ENCODE measurements around the gene TMEM212.
"Not testable (repeated sequence)": the region's sequence is repeated elsewhere in the genome, so short reads cannot be mapped to it uniquely, and the experiment has no call there.

The TMEM212 gene

DNA sequence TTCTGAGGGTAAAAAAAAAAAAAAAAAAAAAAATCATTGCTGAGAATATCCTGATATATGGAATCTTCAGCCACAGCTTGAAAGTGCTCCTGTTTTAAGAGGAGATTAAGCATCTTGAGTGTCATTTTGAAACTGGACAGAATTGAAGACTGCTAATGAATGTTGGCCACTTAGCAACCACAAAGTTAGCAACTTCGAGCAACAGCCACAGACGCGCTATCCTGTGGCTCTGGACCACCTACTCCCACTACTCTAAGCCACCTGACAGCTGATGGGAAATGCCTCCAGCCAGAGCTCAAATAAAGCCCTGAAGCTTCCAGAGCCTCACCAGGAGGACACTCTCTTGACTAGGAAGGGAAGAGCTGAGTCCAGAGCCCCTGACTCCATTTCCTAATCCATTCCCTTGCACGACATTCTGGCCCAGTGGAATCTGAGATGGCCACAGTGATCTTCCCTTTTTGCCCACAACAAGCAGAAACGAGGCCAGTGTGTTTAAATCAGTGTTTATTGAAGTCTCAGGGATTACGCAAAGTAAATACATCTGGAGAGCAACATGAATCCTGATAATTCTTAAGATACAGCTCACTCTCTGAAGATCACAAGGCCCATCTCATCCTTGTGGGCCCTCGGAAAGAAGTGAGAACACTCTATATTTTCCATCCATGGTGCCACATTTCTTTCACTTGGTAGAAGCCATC, 58.6 kb downstream of the TMEM212 start:
- Histone ChIP-seq H3K9ac (ENCODE audit: low read depth in 1 of 2, low read length in 2 of 2) (no peak overlapping the region), H3K36me3 (ENCODE audit: control insufficient read depth in 2 of 2, insufficient read depth in 2 of 2, low read length in 2 of 2) (no peaks in the 10 kb centered on the region), H3K27me3 (ENCODE audit: control insufficient read depth in 2 of 2, insufficient read depth in 2 of 2, low read length in 2 of 2) (no peaks in the 10 kb centered on the region), H3K9me3 (ENCODE audit: control insufficient read depth in 2 of 2, low read length in 2 of 2) (no peaks in the 10 kb centered on the region), H3K27ac (ENCODE audit: low read depth in 2 of 2, low read length in 2 of 2) (no peak overlapping the region), H3K4me1 (ENCODE audit: control insufficient read depth in 2 of 2, insufficient read depth in 2 of 2, low read length in 2 of 2) (no peaks in the 10 kb centered on the region), H3K4me3 (ENCODE audit: low read length in 2 of 2) (no peak overlapping the region)

- Histone ChIP-seq H3K9ac (ENCODE audit: low read depth in 1 of 2, low read length in 2 of 2) (no peak overlapping the region), H3K4me1 (ENCODE audit: control insufficient read depth in 2 of 2, insufficient read depth in 2 of 2, low read length in 2 of 2) (no peaks in the 10 kb centered on the region), H3K27ac (ENCODE audit: low read depth in 2 of 2, low read length in 2 of 2) (no peak overlapping the region), H3K4me3 (ENCODE audit: low read length in 2 of 2) (no peak overlapping the region), H3K27me3 (ENCODE audit: control insufficient read depth in 2 of 2, insufficient read depth in 2 of 2, low read length in 2 of 2) (no peaks in the 10 kb centered on the region), H3K9me3 (ENCODE audit: control insufficient read depth in 2 of 2, low read length in 2 of 2) (no peaks in the 10 kb centered on the region), H3K36me3 (ENCODE audit: control insufficient read depth in 2 of 2, insufficient read depth in 2 of 2, low read length in 2 of 2) (no peaks in the 10 kb centered on the region)
Observed at GRCh38 chr3:171904829-171905228, 61.7 kb downstream of the TMEM212 start.

DNA sequence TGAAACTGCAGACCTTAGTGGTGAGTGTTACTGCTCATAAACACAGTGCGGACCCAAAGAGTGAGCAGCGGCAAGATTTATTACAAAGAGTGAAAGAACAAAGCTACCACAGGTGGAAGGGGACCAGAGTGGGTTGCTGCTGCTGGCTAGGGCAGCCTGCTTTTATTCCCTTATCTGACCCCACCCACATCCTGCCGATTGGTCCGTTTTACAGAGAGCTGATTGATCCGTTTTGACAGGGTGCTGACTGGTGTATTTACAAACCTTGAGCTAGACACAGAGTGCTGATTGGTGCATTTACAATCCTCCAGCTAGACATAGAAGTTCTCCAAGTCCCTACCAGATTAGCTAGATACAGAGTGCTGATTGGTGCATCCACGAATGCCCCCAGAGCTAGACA, 63.4 kb downstream of the TMEM212 start:
- not testable (repeated sequence) for H3K9ac ChIP-seq (ENCODE audit: low read depth in 1 of 2, low read length in 2 of 2); H3K27me3 ChIP-seq (ENCODE audit: control insufficient read depth in 2 of 2, insufficient read depth in 2 of 2, low read length in 2 of 2); H3K27ac ChIP-seq (ENCODE audit: low read depth in 2 of 2, low read length in 2 of 2); H3K4me1 ChIP-seq (ENCODE audit: control insufficient read depth in 2 of 2, insufficient read depth in 2 of 2, low read length in 2 of 2); H3K9me3 ChIP-seq (ENCODE audit: control insufficient read depth in 2 of 2, low read length in 2 of 2); H3K4me3 ChIP-seq (ENCODE audit: low read length in 2 of 2); H3K36me3 ChIP-seq (ENCODE audit: control insufficient read depth in 2 of 2, insufficient read depth in 2 of 2, low read length in 2 of 2)

DNA sequence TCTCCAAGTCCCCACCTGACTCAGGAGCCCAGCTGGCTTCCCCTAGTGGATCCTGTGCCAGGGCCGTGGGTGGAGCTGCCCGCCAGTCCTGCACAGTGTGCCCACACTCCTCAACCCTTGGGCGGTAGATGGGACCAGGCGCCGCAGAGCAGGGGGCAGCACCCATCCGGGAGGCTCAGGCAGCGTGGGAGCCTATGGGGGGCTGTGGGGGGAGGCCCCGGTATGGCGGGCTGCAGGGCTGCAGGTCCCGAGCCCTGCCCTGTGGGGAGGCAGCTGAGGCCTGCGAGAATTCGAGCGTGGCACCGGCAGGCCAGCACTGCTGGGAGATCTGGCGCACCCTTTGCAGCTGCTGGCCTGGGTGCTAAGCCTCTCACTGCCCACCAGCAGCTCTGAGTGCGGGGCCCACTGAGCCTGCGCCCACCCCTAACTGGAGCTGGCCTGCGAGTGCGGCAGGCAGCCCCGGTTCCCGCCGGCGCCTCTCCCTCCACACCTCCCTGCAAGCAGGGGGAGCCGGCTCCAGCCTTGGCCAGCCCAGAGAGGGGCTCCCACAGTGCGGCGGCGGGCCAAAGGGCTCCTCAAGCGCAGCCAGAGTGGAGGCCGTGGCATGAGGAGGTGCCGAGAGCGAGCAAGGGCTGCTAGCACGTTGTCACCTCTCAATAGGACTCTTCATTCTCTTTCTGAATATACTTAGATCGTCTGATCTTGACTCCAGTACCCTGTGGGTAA, 64.0 kb downstream of the TMEM212 start:
- Histone ChIP-seq H3K4me3 (ENCODE audit: low read length in 2 of 2) (no peak overlapping the region), H3K4me1 (ENCODE audit: control insufficient read depth in 2 of 2, insufficient read depth in 2 of 2, low read length in 2 of 2) (no peaks in the 10 kb centered on the region), H3K36me3 (ENCODE audit: control insufficient read depth in 2 of 2, insufficient read depth in 2 of 2, low read length in 2 of 2) (no peaks in the 10 kb centered on the region), H3K9ac (ENCODE audit: low read depth in 1 of 2, low read length in 2 of 2) (no peak overlapping the region), H3K27me3 (ENCODE audit: control insufficient read depth in 2 of 2, insufficient read depth in 2 of 2, low read length in 2 of 2) (no peaks in the 10 kb centered on the region), H3K9me3 (ENCODE audit: control insufficient read depth in 2 of 2, low read length in 2 of 2) (no peaks in the 10 kb centered on the region), H3K27ac (ENCODE audit: low read depth in 2 of 2, low read length in 2 of 2) (no peak overlapping the region)

GRCh38 chr3:171907761-171908160, 64.6 kb downstream of the TMEM212 start:
- no peak overlapping the region for H3K4me3 ChIP-seq (ENCODE audit: low read length in 2 of 2)
- H3K9ac ChIP-seq (ENCODE audit: low read depth in 1 of 2, low read length in 2 of 2), result no peak overlapping the region
- no peaks in the 10 kb centered on the region for H3K9me3 ChIP-seq (ENCODE audit: control insufficient read depth in 2 of 2, low read length in 2 of 2)
- H3K36me3 ChIP-seq (ENCODE audit: control insufficient read depth in 2 of 2, insufficient read depth in 2 of 2, low read length in 2 of 2), result no peaks in the 10 kb centered on the region
- H3K27ac ChIP-seq (ENCODE audit: low read depth in 2 of 2, low read length in 2 of 2), result no peak overlapping the region
- no peaks in the 10 kb centered on the region for H3K4me1 ChIP-seq (ENCODE audit: control insufficient read depth in 2 of 2, insufficient read depth in 2 of 2, low read length in 2 of 2)
- no peaks in the 10 kb centered on the region for H3K27me3 ChIP-seq (ENCODE audit: control insufficient read depth in 2 of 2, insufficient read depth in 2 of 2, low read length in 2 of 2)

- Histone ChIP-seq H3K9me3 (ENCODE audit: control insufficient read depth in 2 of 2, low read length in 2 of 2) (no peaks in the 10 kb centered on the region), H3K9ac (ENCODE audit: low read depth in 1 of 2, low read length in 2 of 2) (no peak overlapping the region), H3K4me1 (ENCODE audit: control insufficient read depth in 2 of 2, insufficient read depth in 2 of 2, low read length in 2 of 2) (no peaks in the 10 kb centered on the region), H3K27me3 (ENCODE audit: control insufficient read depth in 2 of 2, insufficient read depth in 2 of 2, low read length in 2 of 2) (no peaks in the 10 kb centered on the region), H3K36me3 (ENCODE audit: control insufficient read depth in 2 of 2, insufficient read depth in 2 of 2, low read length in 2 of 2) (no peaks in the 10 kb centered on the region), H3K4me3 (ENCODE audit: low read length in 2 of 2) (no peak overlapping the region), H3K27ac (ENCODE audit: low read depth in 2 of 2, low read length in 2 of 2) (no peak overlapping the region)
Observed at GRCh38 chr3:171908731-171909130, 65.6 kb downstream of the TMEM212 start.

All from mucosa of rectum (tissue), 2 donors.